HG02981 (cell line): ENCODE measurements around the gene CCDC92.

Experiments
- ATAC-seq: cut with Tn5 transposase; IDR thresholded peaks from one replicate; pipeline ENCODE4 v1.9.1; 2021; ENCODE audit warnings: mild to moderate bottlenecking, moderate library complexity; ENCODE audit not compliant: unreplicated experiment

The CCDC92 gene

GRCh38 chr12:123937707-123938591 lies 34.7 kb downstream of the CCDC92 start:
- no peak for ATAC-seq

GRCh38 chr12:123936956-123937706 lies 35.5 kb downstream of the CCDC92 start:
- no peak for ATAC-seq

- no peak for ATAC-seq
Observed at GRCh38 chr12:123936471-123936870, 36.2 kb downstream of the CCDC92 start.

- ATAC-seq, result no peak
Observed at GRCh38 chr12:123935956-123936355, 36.7 kb downstream of the CCDC92 start.

- no peak for ATAC-seq
Observed at GRCh38 chr12:123934829-123935228, 37.8 kb downstream of the CCDC92 start.

- no peak for ATAC-seq
Observed at GRCh38 chr12:123934016-123934620, 38.5 kb downstream of the CCDC92 start.

GRCh38 chr12:123933214-123933613 lies 39.4 kb downstream of the CCDC92 start:
- ATAC-seq, result no peak

GRCh38 chr12:123931686-123932321 lies 40.8 kb downstream of the CCDC92 start:
- ATAC-seq, result no peak

GRCh38 chr12:123929946-123930583 lies 42.6 kb downstream of the CCDC92 start:
- ATAC-seq, result no peak

GRCh38 chr12:123928897-123929296 lies 43.7 kb downstream of the CCDC92 start:
- ATAC-seq, result no peak

- ATAC-seq, result no peak
Observed at GRCh38 chr12:123928274-123928865, 44.3 kb downstream of the CCDC92 start.

- no peak for ATAC-seq
Observed at GRCh38 chr12:123924539-123924938, 48.1 kb downstream of the CCDC92 start.

- no peak for ATAC-seq
Observed at GRCh38 chr12:123923927-123924326, 48.7 kb downstream of the CCDC92 start.

GRCh38 chr12:123923038-123923437 lies 49.6 kb downstream of the CCDC92 start:
- ATAC-seq, result no peak

GRCh38 chr12:123919980-123920360 lies 52.7 kb downstream of the CCDC92 start:
- no peak for ATAC-seq

- ATAC-seq, result no peak
Observed at GRCh38 chr12:123917337-123917850, 55.2 kb downstream of the CCDC92 start.

GRCh38 chr12:123916729-123917128 lies 55.9 kb downstream of the CCDC92 start:
- no peak for ATAC-seq

GRCh38 chr12:123914726-123915333 lies 57.8 kb downstream of the CCDC92 start:
- ATAC-seq, result no peak
